Fibroblast of pulmonary artery (primary cell): ENCODE results near the gene CENPP.

ENCODE experiments used
- DNase-seq: peaks from one replicate; pipeline ENCODE4 v3.0.0-alpha.2; 2010; ENCODE audit warnings: low read depth
- H3K4me3 ChIP-seq: replicated peaks from 2 replicates; pipeline ENCODE4 v1.5.1; 2011; ENCODE audit warnings: low read depth, mild to moderate bottlenecking, control low read depth, low read length, moderate library complexity
- TF ChIP-seq, protein P1 (sequence below): IDR thresholded peaks from 2 replicates; pipeline ENCODE4 v1.5.1; 2011; ENCODE audit warnings: mild to moderate bottlenecking, control low read depth, low read length, inconsistent platforms; ENCODE audit errors: missing control alignments

Gene CENPP

GRCh38 chr9:92325269-92325990 lies at the start of gene CENPP, which contains the start of gene NOL8:
Gene CENPP (plus strand): TSS chr9:92325953.
Gene NOL8 (minus strand): TSS chr9:92325350. CDS start chr9:92324161, 1,189 bp downstream.
- H3K4me3 ChIP-seq = peak within 1 kb of the TSS; percentile 90
- TF ChIP-seq, protein P1, sequence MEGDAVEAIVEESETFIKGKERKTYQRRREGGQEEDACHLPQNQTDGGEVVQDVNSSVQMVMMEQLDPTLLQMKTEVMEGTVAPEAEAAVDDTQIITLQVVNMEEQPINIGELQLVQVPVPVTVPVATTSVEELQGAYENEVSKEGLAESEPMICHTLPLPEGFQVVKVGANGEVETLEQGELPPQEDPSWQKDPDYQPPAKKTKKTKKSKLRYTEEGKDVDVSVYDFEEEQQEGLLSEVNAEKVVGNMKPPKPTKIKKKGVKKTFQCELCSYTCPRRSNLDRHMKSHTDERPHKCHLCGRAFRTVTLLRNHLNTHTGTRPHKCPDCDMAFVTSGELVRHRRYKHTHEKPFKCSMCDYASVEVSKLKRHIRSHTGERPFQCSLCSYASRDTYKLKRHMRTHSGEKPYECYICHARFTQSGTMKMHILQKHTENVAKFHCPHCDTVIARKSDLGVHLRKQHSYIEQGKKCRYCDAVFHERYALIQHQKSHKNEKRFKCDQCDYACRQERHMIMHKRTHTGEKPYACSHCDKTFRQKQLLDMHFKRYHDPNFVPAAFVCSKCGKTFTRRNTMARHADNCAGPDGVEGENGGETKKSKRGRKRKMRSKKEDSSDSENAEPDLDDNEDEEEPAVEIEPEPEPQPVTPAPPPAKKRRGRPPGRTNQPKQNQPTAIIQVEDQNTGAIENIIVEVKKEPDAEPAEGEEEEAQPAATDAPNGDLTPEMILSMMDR = no peak
- DNase-seq = peak; percentile 92

DNA sequence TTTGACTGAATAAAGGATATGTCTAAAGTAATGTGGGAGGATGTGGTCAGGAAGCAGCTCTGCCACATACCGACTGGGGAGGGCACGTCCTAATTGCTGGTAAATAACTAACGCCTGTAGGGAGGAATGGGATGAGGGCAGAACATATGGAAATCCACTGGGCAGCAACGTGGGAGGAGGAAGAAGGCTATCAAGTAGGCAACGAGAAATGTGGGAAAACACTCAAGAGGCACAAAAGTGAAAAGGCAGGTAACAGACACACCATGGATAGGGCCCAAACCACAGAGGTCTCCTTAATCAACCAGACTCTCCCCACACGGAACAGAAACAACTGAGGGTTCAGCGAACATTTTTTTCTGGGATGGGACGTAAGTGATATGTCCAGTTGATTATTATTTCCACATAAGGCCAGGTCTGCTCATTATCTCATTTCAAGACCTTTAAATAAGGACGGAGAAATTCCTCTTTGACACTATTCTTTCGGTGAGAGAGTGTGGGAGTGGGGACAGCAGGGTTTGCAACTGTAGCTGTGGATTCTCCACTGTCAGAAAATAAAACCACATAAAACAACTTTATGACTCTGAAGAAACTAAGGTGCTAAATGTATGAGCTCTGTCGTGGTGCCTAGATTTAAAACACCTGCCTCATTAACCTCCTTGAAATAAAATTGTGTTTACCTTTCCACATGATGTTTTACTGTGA lies 49.3 kb upstream of the CENPP start:
- TF ChIP-seq, protein P1 = no peak
- H3K4me3 ChIP-seq = no peak overlapping the region
- DNase-seq = no peak

DNA sequence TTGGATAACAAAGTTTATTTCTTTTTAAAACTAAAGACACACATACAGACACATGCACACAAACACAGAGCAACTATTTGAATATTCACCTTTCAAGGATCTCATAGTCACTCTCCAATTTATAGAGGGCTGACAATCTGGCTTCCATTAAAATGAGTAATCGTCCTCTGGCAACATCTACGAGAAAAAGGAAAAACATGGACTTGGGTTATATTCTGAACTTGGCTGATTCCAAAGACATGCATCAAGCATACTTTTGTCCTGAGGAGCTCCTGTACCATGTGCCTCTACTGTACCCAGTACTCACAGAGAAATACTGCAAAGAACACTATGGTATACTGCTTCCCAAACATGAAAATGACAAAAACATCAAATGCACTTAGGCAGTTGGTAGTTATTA lies 47.6 kb upstream of the CENPP start:
- no peak overlapping the region for H3K4me3 ChIP-seq
- TF ChIP-seq, protein P1 = no peak
- no peak for DNase-seq

DNA sequence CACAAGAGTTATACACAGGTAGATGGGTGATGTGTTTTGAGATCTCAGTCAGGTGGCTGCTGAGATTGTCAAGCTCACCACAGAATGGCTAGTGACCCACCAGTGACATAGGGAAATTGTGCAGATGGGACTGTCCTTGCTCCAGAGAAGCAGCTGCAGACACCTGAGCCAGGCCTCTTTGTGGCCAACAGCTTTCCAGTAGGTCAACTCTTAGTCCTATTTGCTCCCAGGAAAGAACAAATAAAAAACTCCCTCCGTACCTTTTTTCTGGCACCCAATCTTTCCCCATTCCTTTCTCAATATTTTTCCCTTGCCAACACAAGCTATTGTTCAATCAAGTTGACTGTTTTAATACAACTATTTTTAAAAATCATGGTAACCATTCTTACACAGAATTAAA lies 46.5 kb upstream of the CENPP start:
- no peak overlapping the region for H3K4me3 ChIP-seq
- no peak for DNase-seq
- TF ChIP-seq, protein P1 = no peak

DNA sequence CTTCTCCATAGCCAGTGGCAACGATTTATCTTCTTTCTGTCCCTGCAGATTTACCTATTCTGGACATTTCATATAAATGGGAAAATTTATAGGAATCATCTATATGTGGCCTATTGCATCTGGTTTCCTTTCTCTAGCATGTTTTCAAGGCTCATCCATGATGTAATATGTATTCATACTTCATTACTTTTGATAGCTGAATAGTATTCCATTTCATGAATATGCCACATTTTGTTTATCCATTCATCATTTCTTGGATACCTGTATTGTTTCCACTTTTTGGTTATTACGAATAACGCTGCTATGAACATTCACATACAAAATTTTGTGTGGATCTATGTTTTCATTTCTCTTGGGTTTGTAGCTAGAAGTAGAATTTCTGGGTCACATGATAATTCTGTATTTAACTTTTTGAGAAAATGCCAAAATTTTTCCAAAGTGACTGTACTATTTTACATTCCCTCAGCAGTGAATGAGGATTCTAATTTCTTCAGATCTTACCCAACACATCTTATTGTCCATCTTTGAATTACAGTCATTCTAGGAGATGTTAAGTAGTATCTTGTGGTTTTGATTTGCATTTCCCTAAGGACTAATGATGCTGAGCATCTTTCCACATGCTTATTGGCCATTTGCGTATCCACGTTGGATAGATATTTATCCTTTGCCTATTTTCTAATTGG lies 35.9 kb upstream of the CENPP start:
- no peak for DNase-seq
- TF ChIP-seq, protein P1 = no peak

GRCh38 chr9:92290785-92291429 lies 34.8 kb upstream of the CENPP start:
- TF ChIP-seq, protein P1 = no peak
- H3K4me3 ChIP-seq = no peak overlapping the region
- DNase-seq = no peak

More for the DNA sequence above, 35.9 kb upstream of the CENPP start:
- H3K4me3 ChIP-seq = no peak overlapping the region
